ENCODE results near the gene SWT1.

DNA sequence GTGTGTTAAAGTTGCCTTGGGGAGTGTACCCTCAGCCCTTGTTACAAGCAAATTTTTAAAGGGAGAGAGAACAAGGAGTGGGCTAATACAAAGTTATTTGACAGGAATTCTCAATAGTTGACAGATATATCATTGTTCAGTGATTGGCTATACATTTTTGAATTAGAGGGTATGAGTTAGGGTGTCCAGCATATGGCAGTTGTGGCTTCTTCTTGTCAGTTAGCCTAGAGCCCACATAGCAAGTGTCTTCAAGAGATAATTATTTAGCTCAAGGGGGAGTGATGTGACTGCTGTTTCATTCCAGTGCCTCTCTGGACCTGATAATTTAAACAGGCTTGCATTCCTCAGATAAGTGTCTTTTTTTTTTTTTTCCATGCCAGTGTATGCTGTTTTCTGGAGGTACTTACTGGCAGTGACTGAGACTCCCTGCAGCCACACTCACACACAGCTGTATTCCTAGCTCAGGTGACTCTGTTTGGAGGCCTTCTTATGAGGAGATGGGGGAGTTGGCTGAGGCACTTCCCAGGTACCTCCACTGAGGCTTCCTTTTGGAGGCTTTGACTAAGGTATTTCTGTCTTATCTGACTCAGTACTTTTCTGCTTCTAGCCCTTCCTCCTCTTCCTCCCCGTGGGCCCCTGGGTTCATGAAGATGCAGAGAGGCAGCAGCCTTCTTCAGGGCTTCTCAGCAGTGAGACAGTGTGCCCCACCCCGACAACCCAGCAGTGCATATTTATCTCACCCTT, 127.7 kb downstream of the SWT1 start:
- TF ChIP-seq, protein P1, sequence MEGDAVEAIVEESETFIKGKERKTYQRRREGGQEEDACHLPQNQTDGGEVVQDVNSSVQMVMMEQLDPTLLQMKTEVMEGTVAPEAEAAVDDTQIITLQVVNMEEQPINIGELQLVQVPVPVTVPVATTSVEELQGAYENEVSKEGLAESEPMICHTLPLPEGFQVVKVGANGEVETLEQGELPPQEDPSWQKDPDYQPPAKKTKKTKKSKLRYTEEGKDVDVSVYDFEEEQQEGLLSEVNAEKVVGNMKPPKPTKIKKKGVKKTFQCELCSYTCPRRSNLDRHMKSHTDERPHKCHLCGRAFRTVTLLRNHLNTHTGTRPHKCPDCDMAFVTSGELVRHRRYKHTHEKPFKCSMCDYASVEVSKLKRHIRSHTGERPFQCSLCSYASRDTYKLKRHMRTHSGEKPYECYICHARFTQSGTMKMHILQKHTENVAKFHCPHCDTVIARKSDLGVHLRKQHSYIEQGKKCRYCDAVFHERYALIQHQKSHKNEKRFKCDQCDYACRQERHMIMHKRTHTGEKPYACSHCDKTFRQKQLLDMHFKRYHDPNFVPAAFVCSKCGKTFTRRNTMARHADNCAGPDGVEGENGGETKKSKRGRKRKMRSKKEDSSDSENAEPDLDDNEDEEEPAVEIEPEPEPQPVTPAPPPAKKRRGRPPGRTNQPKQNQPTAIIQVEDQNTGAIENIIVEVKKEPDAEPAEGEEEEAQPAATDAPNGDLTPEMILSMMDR (IDR thresholded peaks at IDR 0.05; ENCODE audit: borderline replicate concordance, extremely low read depth, low read length, poor library complexity, severe bottlenecking): no peak
- TF ChIP-seq EZH2 (IDR thresholded peaks at IDR 0.05; ENCODE audit: borderline replicate concordance, low read depth, low read length, severe bottlenecking): no peak
